22Rv1 (cell line): Measurements from ENCODE around the gene TLX2.

Experiments used
- H3K27ac ChIP-seq: fragments of 450-650 bp; 2 replicates; pipeline ENCODE4 v1.5.1; 2017
- ZFX ChIP-seq: fragments of 450-650 bp; IDR thresholded peaks from 2 replicates; pipeline ENCODE4 v1.6.1; 2017; ENCODE audit warnings: antibody characterized with exemption, borderline replicate concordance
- TF ChIP-seq, protein P1 (sequence below): fragments of 450-650 bp; IDR thresholded peaks from 2 replicates; pipeline ENCODE4 v1.5.1; 2017; ENCODE audit warnings: mild to moderate bottlenecking

Gene TLX2

GRCh38 chr2:74566076-74566753 lies 52.0 kb downstream of the TLX2 start:
- TF ChIP-seq ZFX = no peak
- TF ChIP-seq, protein P1, sequence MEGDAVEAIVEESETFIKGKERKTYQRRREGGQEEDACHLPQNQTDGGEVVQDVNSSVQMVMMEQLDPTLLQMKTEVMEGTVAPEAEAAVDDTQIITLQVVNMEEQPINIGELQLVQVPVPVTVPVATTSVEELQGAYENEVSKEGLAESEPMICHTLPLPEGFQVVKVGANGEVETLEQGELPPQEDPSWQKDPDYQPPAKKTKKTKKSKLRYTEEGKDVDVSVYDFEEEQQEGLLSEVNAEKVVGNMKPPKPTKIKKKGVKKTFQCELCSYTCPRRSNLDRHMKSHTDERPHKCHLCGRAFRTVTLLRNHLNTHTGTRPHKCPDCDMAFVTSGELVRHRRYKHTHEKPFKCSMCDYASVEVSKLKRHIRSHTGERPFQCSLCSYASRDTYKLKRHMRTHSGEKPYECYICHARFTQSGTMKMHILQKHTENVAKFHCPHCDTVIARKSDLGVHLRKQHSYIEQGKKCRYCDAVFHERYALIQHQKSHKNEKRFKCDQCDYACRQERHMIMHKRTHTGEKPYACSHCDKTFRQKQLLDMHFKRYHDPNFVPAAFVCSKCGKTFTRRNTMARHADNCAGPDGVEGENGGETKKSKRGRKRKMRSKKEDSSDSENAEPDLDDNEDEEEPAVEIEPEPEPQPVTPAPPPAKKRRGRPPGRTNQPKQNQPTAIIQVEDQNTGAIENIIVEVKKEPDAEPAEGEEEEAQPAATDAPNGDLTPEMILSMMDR = no peak
- H3K27ac ChIP-seq = no peak overlapping the region

DNA sequence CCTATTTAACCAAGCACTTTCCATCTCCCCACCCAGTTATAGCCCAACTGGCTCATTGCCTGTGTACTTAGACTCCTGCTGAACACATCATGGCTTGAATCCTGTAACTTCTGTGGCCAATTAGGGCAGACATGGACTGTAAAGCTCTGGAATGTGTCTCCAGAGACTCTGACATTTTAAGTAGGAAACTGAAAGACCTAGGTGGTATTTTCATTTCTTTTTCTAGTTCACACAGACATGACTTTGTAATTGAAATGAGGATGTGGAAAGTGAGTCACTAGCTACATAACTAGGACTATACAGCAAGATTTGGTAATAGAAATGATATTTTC lies 52.5 kb downstream of the TLX2 start:
- H3K27ac ChIP-seq = no peak overlapping the region
- TF ChIP-seq ZFX = no peak
- TF ChIP-seq, protein P1 = no peak
